GM19240 (cell line): Measurements from ENCODE around the gene SOSTDC1.
"Not testable (repeated sequence)": the region's sequence is repeated elsewhere in the genome, so short reads cannot be mapped to it uniquely, and the experiment has no call there.

Experiments
- DNase-seq: peaks from one replicate; pipeline ENCODE4 v3.0.0; 2011; ENCODE audit warnings: low spot score; ENCODE audit not compliant: insufficient read length

Gene SOSTDC1

GRCh38 chr7:16463520-16463919 is 2.0 kb downstream of the SOSTDC1 start:
- DNase-seq, result no peak

GRCh38 chr7:16462431-16462889 is 3.1 kb downstream of the SOSTDC1 start:
- DNase-seq, result no peak

GRCh38 chr7:16460789-16461493 is 4.6 kb downstream of the SOSTDC1 start:
- DNase-seq, result no peak

GRCh38 chr7:16456303-16456702 is 9.2 kb downstream of the SOSTDC1 start:
- DNase-seq, result not testable (repeated sequence)

GRCh38 chr7:16455591-16455990 is 9.9 kb downstream of the SOSTDC1 start:
- no peak for DNase-seq

- no peak for DNase-seq
Observed at GRCh38 chr7:16450366-16450765, 15.2 kb downstream of the SOSTDC1 start.

- DNase-seq, result no peak
Observed at GRCh38 chr7:16447876-16448275, 17.7 kb downstream of the SOSTDC1 start.

- no peak for DNase-seq
Observed at GRCh38 chr7:16446508-16446907, 19.0 kb downstream of the SOSTDC1 start.

- DNase-seq, result not testable (repeated sequence)
Observed at GRCh38 chr7:16443871-16444270, 21.7 kb downstream of the SOSTDC1 start.

GRCh38 chr7:16438988-16439387 is 26.6 kb downstream of the SOSTDC1 start:
- no peak for DNase-seq

GRCh38 chr7:16436306-16436705 is 29.2 kb downstream of the SOSTDC1 start:
- no peak for DNase-seq

GRCh38 chr7:16433568-16434122 is 31.9 kb downstream of the SOSTDC1 start:
- DNase-seq, result no peak

GRCh38 chr7:16432425-16432731 is 33.2 kb downstream of the SOSTDC1 start:
- no peak for DNase-seq

- DNase-seq, result no peak
Observed at GRCh38 chr7:16431646-16432424, 33.7 kb downstream of the SOSTDC1 start.

- DNase-seq, result no peak
Observed at GRCh38 chr7:16430133-16430532, 35.4 kb downstream of the SOSTDC1 start.

- no peak for DNase-seq
Observed at GRCh38 chr7:16428672-16429071, 36.9 kb downstream of the SOSTDC1 start.

- DNase-seq, result no peak
Observed at GRCh38 chr7:16428182-16428581, 37.4 kb downstream of the SOSTDC1 start.

GRCh38 chr7:16423761-16424160 is 41.8 kb downstream of the SOSTDC1 start:
- DNase-seq, result no peak

GRCh38 chr7:16422917-16423316 is 42.6 kb downstream of the SOSTDC1 start:
- DNase-seq, result no peak

- DNase-seq, result no peak
Observed at GRCh38 chr7:16422103-16422435, 43.5 kb downstream of the SOSTDC1 start.

GRCh38 chr7:16421333-16422102 is 44.0 kb downstream of the SOSTDC1 start, which contains the start of gene CRPPA:
TSS of gene CRPPA (minus strand) at chr7:16421538. CDS start at chr7:16421322, 216 bp downstream.
- DNase-seq, result no peak
